Spleen (tissue), 13 donors: ENCODE results near the gene MIGA1. TPM values are rescaled to one million over a fixed set of nuclear protein-coding genes. Genes with fewer than 3 reads are reported as not detected.

ENCODE experiments used
- DNase-seq: peaks from one replicate; pipeline ENCODE4 v3.0.0-alpha.2; 2020
- H3K27ac ChIP-seq, 8 donors: fragments of 200-600 bp; sonication (generic) in 7 of 8; 1 replicate in 4 of 8; 2 replicates in 4 of 8; pipeline versions ENCODE4 v1.5.0 to v1.8.0; 2016 to 2021; ENCODE audit warnings: inconsistent platforms in 4 of 8, mild to moderate bottlenecking in 4 of 8, moderate library complexity in 1 of 8
- H3K27me3 ChIP-seq, 7 donors: fragments of 200-600 bp; sonication (generic) in 6 of 7; replicated peaks in 1 of 7; 1 replicate in 4 of 7; 2 replicates in 3 of 7; pipeline versions ENCODE4 v1.5.0 to v1.8.0; 2016 to 2021; ENCODE audit warnings: inconsistent platforms in 3 of 7, mild to moderate bottlenecking in 1 of 7
- H3K36me3 ChIP-seq, 6 donors: fragments of 200-600 bp; sonication (generic) in 5 of 6; 1 replicate in 4 of 6; 2 replicates in 2 of 6; pipeline versions ENCODE4 v1.5.0 to v1.8.0; 2016 to 2021; ENCODE audit warnings: inconsistent platforms in 2 of 6
- H3K4me1 ChIP-seq, 6 donors: fragments of 200-600 bp; sonication (generic) in 5 of 6; 1 replicate in 3 of 6; 2 replicates in 3 of 6; pipeline versions ENCODE4 v1.5.0 to v1.8.0; 2016 to 2021; ENCODE audit warnings: inconsistent platforms in 3 of 6
- H3K4me3 ChIP-seq, 8 donors: fragments of 200-600 bp; sonication (generic) in 7 of 8; 1 replicate in 4 of 8; 2 replicates in 4 of 8; pipeline versions ENCODE4 v1.5.0 to v1.8.0; 2016 to 2021; ENCODE audit warnings: inconsistent platforms in 4 of 8, mild to moderate bottlenecking in 4 of 8, moderate library complexity in 2 of 8
- H3K9me3 ChIP-seq, 8 donors: fragments of 200-600 bp; sonication (generic) in 7 of 8; 1 replicate in 4 of 8; 2 replicates in 4 of 8; pipeline versions ENCODE4 v1.5.0 to v1.8.0; 2016 to 2021; ENCODE audit warnings: inconsistent platforms in 4 of 8
- CTCF ChIP-seq, 11 experiments: fragments of 200-600 bp in 7 of 11; fragments of 450-650 bp in 4 of 11; sonication (generic) in 4 of 11; IDR thresholded peaks in 8 of 11; conservative IDR thresholded peaks in 3 of 11; 1 replicate in 7 of 11; 2 replicates in 4 of 11; pipeline versions ENCODE4 v1.4.0 to v1.8.0; 2016 to 2021; ENCODE audit warnings: antibody characterized with exemption in 11 of 11, inconsistent platforms in 4 of 11, mild to moderate bottlenecking in 1 of 11
- POLR2A ChIP-seq, 3 donors: fragments of 450-650 bp; IDR thresholded peaks; one replicate each; pipeline ENCODE4 v1.5.1; 2017; ENCODE audit warnings: antibody characterized with exemption in 3 of 3, mild to moderate bottlenecking in 1 of 3
- POLR2AphosphoS5 ChIP-seq, 3 donors: sonication (generic); formaldehyde crosslinking; IDR thresholded peaks; one replicate each; pipeline ENCODE4 v1.5.1; 2017; ENCODE audit warnings: antibody characterized with exemption in 3 of 3
- WGBS, 5 donors: extraction: QIAGEN DNeasy Blood & Tissue Kit in 3 of 5; methylation state at CpG; one replicate each; pipeline versions ENCODE4 v1.1.5 to v1.1.7; 2013 to 2018; 5-methylcytosine and 5-hydroxymethylcytosine counted together
- intact Hi-C: fragments of 100-400 bp; cut with DNase I; formaldehyde crosslinking; loops from one replicate; pipeline ENCODE4 v1.15.0; 2023; ENCODE audit warnings: low total_unique reads
- long read RNA-seq, 2 donors: transcript quantifications; one replicate each; lab custom pipeline, GENCODE V29; 2026
- polyA plus RNA-seq, 3 donors: library from polyadenylated mRNA; stranded (reverse); fragments of 200-250 nt; gene quantifications; one replicate each; pipeline ENCODE4 v1.2.1, GENCODE V29; 2013
- total RNA-seq, 7 donors: library from RNA; depleted of rRNA in 3 of 7; stranded (reverse); fragments of >200 nt in 3 of 7; fragmentation: NEBNext Ultra II Directional in 4 of 7; extraction: Animal tissue kit (Norgen Biotek cat#: 25700) in 4 of 7; gene quantifications; one replicate each; pipeline versions ENCODE4 v1.1.0 to v1.2.1, GENCODE V29; 2016 to 2021
- donor health status: healthy with polysubstance abuse.
- donor health status: DM: no; HTN: no; CAD: no; lungs with moderate emphysema.
- donor health status: DM: no; HTN: no; CAD: no.
- donor health status: Bipolar disorder and iron deficiency.
- donor health status: healthy.
- donor health status: DM: no; HTN: no; CAD: no.
- donor health status: DM: yes; HTN: yes; CAD: no.

Gene MIGA1
- total RNA-seq: 10 to 100 TPM; 12.6 to 20.2 (median 18.0) TPM
- 1 to 10 TPM; 2.4 to 2.8 (median 2.7) TPM for polyA plus RNA-seq
- long read RNA-seq, donor 1, full-length matches to known transcripts: 2 of 2 reads
- long read RNA-seq, donor 1, partial matches to known transcripts: 0 of 2 reads
- long read RNA-seq, donor 1, other reads (novel, unspliced or antisense): 0 of 2 reads
- long read RNA-seq, donor 2: 0 reads

- 0 to 1% (median 1%) methylated on average over 39 to 40 of the region's 40 CpGs for WGBS, 5 donors
- Histone ChIP-seq H3K27ac (peak within 1 kb of the TSS; percentile 51 to 87 (median 78)), H3K9me3 (no peaks in the 10 kb centered on the region), H3K27me3 (no peaks in the 10 kb centered on the region), H3K4me1 (peaks cover 11 to 48% (median 34%) of the 10 kb centered on the region in 6 donors), H3K4me3 (peak within 1 kb of the TSS; percentile 60 to 96 (median 84)), H3K36me3 (peaks cover 0 to 18% (median 11%) of the 10 kb centered on the region in 6 donors)
- DNase-seq: peak; percentile 94
- TF ChIP-seq CTCF (IDR thresholded peaks at IDR 0.05 in 8 of 11, conservative IDR thresholded peaks at IDR 0.05 in 3 of 11): no peak
- peak; percentile 78 to 83 (median 80) for TF ChIP-seq POLR2AphosphoS5 (IDR thresholded peaks at IDR 0.05)
- TF ChIP-seq POLR2A (IDR thresholded peaks at IDR 0.05): no peak
- intact Hi-C loops: no loop called here
Measured at GRCh38 chr1:77779529-77780281, at the start of gene MIGA1. TSS of gene MIGA1 (plus strand) at chr1:77779649. CDS start at chr1:77783253, 3,604 bp downstream.

- no peak for TF ChIP-seq CTCF (IDR thresholded peaks at IDR 0.05 in 8 of 11, conservative IDR thresholded peaks at IDR 0.05 in 3 of 11)
- no peak for TF ChIP-seq POLR2AphosphoS5 (IDR thresholded peaks at IDR 0.05)
- no peak for TF ChIP-seq POLR2A (IDR thresholded peaks at IDR 0.05)
- H3K4me3 ChIP-seq: no peak overlapping the region
- WGBS, 5 donors: 82 to 97% (median 93%) methylated on average over 1 of the region's 1 CpG
- H3K4me1 ChIP-seq: no peaks in the 10 kb centered on the region
- H3K27me3 ChIP-seq: no peaks in the 10 kb centered on the region
- H3K36me3 ChIP-seq: peaks cover 0 to 99% (median 42%) of the 10 kb centered on the region in 6 donors
- H3K27ac ChIP-seq: no peak overlapping the region
- no peaks in the 10 kb centered on the region for H3K9me3 ChIP-seq
- intact Hi-C loops: no loop called here
- DNase-seq: no peak
Measured at GRCh38 chr1:77732090-77732489, 47.4 kb upstream of the MIGA1 start.

- WGBS, 5 donors: 60 to 78% (median 70%) methylated on average over 1 of the region's 1 CpG
- H3K9me3 ChIP-seq: no peaks in the 10 kb centered on the region
- no peaks in the 10 kb centered on the region for H3K27me3 ChIP-seq
- peaks cover 0 to 77% (median 38%) of the 10 kb centered on the region in 6 donors for H3K36me3 ChIP-seq
- intact Hi-C loops: no loop called here
- H3K4me1 ChIP-seq: peaks cover 0 to 12% (median 0%) of the 10 kb centered on the region in 6 donors
- no peak overlapping the region for H3K27ac ChIP-seq
- TF ChIP-seq POLR2A (IDR thresholded peaks at IDR 0.05) (no peak), POLR2AphosphoS5 (IDR thresholded peaks at IDR 0.05) (no peak), CTCF (IDR thresholded peaks at IDR 0.05 in 8 of 11, conservative IDR thresholded peaks at IDR 0.05 in 3 of 11) (no peak)
- DNase-seq: no peak
- no peak overlapping the region for H3K4me3 ChIP-seq
Measured at GRCh38 chr1:77739235-77739634, 40.2 kb upstream of the MIGA1 start.

GRCh38 chr1:77741316-77741715 is 38.1 kb upstream of the MIGA1 start:
- DNase-seq: no peak
- TF ChIP-seq CTCF (IDR thresholded peaks at IDR 0.05 in 8 of 11, conservative IDR thresholded peaks at IDR 0.05 in 3 of 11) (no peak), POLR2A (IDR thresholded peaks at IDR 0.05) (no peak), POLR2AphosphoS5 (IDR thresholded peaks at IDR 0.05) (no peak)
- no peak overlapping the region for H3K4me3 ChIP-seq
- H3K27ac ChIP-seq: no peak overlapping the region
- H3K27me3 ChIP-seq: no peaks in the 10 kb centered on the region
- H3K9me3 ChIP-seq: no peaks in the 10 kb centered on the region
- peaks cover 0 to 66% (median 29%) of the 10 kb centered on the region in 6 donors for H3K36me3 ChIP-seq
- H3K4me1 ChIP-seq: peaks cover 0 to 18% (median 1%) of the 10 kb centered on the region in 6 donors
- 88 to 97% (median 94%) methylated on average over 1 of the region's 1 CpG for WGBS, 5 donors
- intact Hi-C loops: no loop called here
